Neural crest cell (in vitro differentiated cells): ENCODE results near the gene PLPP1. TPM values are rescaled to one million over a fixed set of nuclear protein-coding genes. Genes with fewer than 3 reads are reported as not detected.

ENCODE experiments used
- DNase-seq: peaks from one replicate; pipeline ENCODE4 v3.0.0; 2021; ENCODE audit warnings: low read depth, mixed read lengths, low spot score
- H3K27ac Mint-ChIP-seq: one replicate; pipeline ENCODE4 v1.8.0; 2021; ENCODE audit warnings: mild to moderate bottlenecking, mixed read lengths; ENCODE audit not compliant: unreplicated experiment
- H3K27me3 Mint-ChIP-seq: 2 replicates; pipeline ENCODE4 v1.8.0; 2021; ENCODE audit warnings: low read depth, mild to moderate bottlenecking, mixed read lengths
- H3K36me3 Mint-ChIP-seq: 2 replicates; pipeline ENCODE4 v1.8.0; 2021; ENCODE audit warnings: low read depth, mild to moderate bottlenecking, mixed read lengths
- H3K4me1 Mint-ChIP-seq: 2 replicates; pipeline ENCODE4 v1.8.0; 2021; ENCODE audit warnings: mixed read lengths
- H3K4me3 Mint-ChIP-seq: one replicate; pipeline ENCODE4 v1.8.0; 2021; ENCODE audit warnings: mild to moderate bottlenecking, mixed read lengths
- H3K9me3 Mint-ChIP-seq: 2 replicates; pipeline ENCODE4 v1.8.0; 2021; ENCODE audit warnings: mixed read lengths
- CTCF ChIP-seq: fragments of 200-600 bp; sonication (generic); conservative IDR thresholded peaks from 2 replicates; pipeline ENCODE4 v1.5.0; 2021; ENCODE audit warnings: antibody characterized with exemption, mild to moderate bottlenecking
- total RNA-seq: library from RNA; stranded (reverse); gene quantifications from 2 replicates; pipeline ENCODE4 v1.2.1, GENCODE V29; 2021

Gene PLPP1
- total RNA-seq, 1 donor from 2014 or later = 13.2 TPM

- TF ChIP-seq CTCF = no peak
- Mint-ChIP-seq H3K27ac (no peak overlapping the region), H3K4me1 (peaks cover 28% of the 10 kb centered on the region), H3K9me3 (no peaks in the 10 kb centered on the region), H3K4me3 (no peak overlapping the region), H3K36me3 (peaks cover 9% of the 10 kb centered on the region), H3K27me3 (no peaks in the 10 kb centered on the region)
- DNase-seq = no peak
These were observed 78.4 kb downstream of the PLPP1 start for GRCh38 chr5:55456216-55456895.

GRCh38 chr5:55454282-55454681 is 80.5 kb downstream of the PLPP1 start:
- Mint-ChIP-seq H3K27me3 (no peaks in the 10 kb centered on the region), H3K27ac (no peak overlapping the region), H3K4me3 (no peak overlapping the region), H3K4me1 (peaks cover 18% of the 10 kb centered on the region), H3K36me3 (peaks cover 16% of the 10 kb centered on the region), H3K9me3 (no peaks in the 10 kb centered on the region)
- DNase-seq = no peak
- TF ChIP-seq CTCF = no peak

GRCh38 chr5:55453211-55453610 is 81.6 kb downstream of the PLPP1 start:
- Mint-ChIP-seq H3K27ac (no peak overlapping the region), H3K9me3 (no peaks in the 10 kb centered on the region), H3K4me3 (no peak overlapping the region), H3K36me3 (peaks cover 13% of the 10 kb centered on the region), H3K27me3 (no peaks in the 10 kb centered on the region), H3K4me1 (peaks cover 15% of the 10 kb centered on the region)
- DNase-seq = no peak
- no peak for TF ChIP-seq CTCF

- H3K4me3 Mint-ChIP-seq = no peak overlapping the region
- H3K4me1 Mint-ChIP-seq = peaks cover 15% of the 10 kb centered on the region
- no peak overlapping the region for H3K27ac Mint-ChIP-seq
- H3K36me3 Mint-ChIP-seq = peaks cover 13% of the 10 kb centered on the region
- H3K27me3 Mint-ChIP-seq = no peaks in the 10 kb centered on the region
- no peaks in the 10 kb centered on the region for H3K9me3 Mint-ChIP-seq
- DNase-seq = no peak
- no peak for TF ChIP-seq CTCF
These were observed 82.8 kb downstream of the PLPP1 start for GRCh38 chr5:55451976-55452375.

- H3K27me3 Mint-ChIP-seq = no peaks in the 10 kb centered on the region
- H3K27ac Mint-ChIP-seq = peak overlapping the region; percentile 2
- no peak for TF ChIP-seq CTCF
- peaks cover 13% of the 10 kb centered on the region for H3K36me3 Mint-ChIP-seq
- no peaks in the 10 kb centered on the region for H3K9me3 Mint-ChIP-seq
- no peak overlapping the region for H3K4me3 Mint-ChIP-seq
- peaks cover 22% of the 10 kb centered on the region for H3K4me1 Mint-ChIP-seq
- no peak for DNase-seq
These were observed 84.6 kb downstream of the PLPP1 start for GRCh38 chr5:55450050-55450765.
